GM13976 (cell line): ENCODE data around the gene ACSL6.

ENCODE experiments used
- DNase-seq: peaks from one replicate; pipeline ENCODE4 v3.0.0; 2012; ENCODE audit warnings: low spot score
- in situ Hi-C: fragments of 300-500 bp; cut with MboI; formaldehyde crosslinking; loops from one replicate; pipeline ENCODE4 v1.12.0; 2022; ENCODE audit warnings: low sequenced_read_pairs, mixed read lengths, inconsistent platforms; ENCODE audit not compliant: unreplicated experiment
- TF ChIP-seq, protein P1 (sequence below): IDR thresholded peaks from 2 replicates; pipeline ENCODE4 v1.5.1; 2012; ENCODE audit warnings: borderline replicate concordance, mild to moderate bottlenecking; ENCODE audit not compliant: insufficient read depth; ENCODE audit errors: extremely low read depth, missing control alignments, control extremely low read depth

ACSL6 gene

DNA sequence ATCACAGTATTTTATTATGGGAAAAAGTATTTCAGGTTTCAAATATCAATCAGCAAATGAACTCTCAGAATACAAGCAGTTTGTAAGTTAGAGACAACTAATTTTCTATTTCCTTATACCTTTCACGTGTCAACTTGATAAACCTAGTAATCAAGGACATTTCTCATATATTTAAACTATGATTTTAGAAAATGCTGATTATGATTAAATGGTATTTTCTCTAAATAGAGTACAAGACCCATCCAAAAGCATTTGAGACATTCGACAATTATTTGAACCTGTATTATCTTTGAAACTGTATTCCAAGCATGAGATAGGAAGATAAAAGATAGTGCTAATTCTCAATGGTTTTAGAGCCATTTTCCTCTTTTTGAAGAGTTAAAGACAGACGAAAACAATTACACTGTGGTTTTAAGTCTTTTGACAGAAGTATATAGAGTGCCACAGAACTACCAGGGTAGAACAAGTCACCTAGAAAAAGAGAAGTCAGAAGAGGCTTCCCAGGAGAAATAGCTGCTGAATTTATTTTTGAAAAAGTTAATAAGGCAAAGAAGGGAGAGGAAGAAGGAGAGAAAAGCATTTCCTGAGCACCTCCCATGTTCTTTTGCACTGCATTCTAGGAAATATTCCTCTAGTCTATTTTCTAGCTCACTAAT lies 71.6 kb downstream of the ACSL6 start:
- no peak for DNase-seq
- in situ Hi-C loops: no loop called here
- TF ChIP-seq, protein P1, sequence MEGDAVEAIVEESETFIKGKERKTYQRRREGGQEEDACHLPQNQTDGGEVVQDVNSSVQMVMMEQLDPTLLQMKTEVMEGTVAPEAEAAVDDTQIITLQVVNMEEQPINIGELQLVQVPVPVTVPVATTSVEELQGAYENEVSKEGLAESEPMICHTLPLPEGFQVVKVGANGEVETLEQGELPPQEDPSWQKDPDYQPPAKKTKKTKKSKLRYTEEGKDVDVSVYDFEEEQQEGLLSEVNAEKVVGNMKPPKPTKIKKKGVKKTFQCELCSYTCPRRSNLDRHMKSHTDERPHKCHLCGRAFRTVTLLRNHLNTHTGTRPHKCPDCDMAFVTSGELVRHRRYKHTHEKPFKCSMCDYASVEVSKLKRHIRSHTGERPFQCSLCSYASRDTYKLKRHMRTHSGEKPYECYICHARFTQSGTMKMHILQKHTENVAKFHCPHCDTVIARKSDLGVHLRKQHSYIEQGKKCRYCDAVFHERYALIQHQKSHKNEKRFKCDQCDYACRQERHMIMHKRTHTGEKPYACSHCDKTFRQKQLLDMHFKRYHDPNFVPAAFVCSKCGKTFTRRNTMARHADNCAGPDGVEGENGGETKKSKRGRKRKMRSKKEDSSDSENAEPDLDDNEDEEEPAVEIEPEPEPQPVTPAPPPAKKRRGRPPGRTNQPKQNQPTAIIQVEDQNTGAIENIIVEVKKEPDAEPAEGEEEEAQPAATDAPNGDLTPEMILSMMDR: no peak

DNA sequence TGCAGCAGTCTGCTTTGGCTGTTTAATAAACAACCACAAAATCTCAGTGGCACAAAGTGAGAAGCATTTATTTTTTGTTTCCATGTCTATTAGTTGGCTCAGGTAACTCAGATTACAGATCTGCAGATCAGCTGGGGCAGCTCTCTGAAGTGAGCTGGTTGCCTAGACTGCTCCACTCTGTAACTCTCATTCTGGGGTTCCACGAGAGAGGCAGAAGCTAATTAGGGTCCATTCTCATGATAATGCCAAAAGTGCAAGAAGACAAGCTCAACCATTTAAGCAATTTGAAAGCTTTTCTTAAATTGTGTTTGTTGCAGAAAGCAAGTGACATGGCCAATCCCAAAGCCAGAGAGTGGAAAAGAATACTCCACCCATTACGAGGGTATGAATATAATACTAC lies 79.2 kb downstream of the ACSL6 start:
- in situ Hi-C loops: no loop called here
- DNase-seq: no peak
- TF ChIP-seq, protein P1: no peak

DNA sequence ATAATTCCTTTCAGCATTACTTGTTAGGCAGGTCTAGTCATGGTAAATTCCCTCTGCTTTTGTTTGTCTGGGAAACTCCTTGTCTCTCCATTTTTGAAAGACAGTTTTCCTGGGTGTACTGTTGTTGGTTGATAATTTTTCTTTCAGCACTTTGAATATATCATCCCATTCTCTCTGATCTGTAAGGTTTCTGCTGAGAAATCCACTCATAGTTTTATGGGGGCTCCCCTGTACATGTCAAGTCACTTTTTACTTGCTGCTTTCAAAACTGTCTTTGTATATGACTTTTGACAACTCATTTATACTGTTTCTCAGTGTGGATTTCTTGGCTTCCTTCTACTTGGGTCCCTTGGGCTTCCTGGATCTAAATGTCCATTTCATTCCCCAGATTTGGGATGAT lies 82.5 kb downstream of the ACSL6 start:
- in situ Hi-C loops: no loop called here
- DNase-seq: no peak
- TF ChIP-seq, protein P1: no peak

DNA sequence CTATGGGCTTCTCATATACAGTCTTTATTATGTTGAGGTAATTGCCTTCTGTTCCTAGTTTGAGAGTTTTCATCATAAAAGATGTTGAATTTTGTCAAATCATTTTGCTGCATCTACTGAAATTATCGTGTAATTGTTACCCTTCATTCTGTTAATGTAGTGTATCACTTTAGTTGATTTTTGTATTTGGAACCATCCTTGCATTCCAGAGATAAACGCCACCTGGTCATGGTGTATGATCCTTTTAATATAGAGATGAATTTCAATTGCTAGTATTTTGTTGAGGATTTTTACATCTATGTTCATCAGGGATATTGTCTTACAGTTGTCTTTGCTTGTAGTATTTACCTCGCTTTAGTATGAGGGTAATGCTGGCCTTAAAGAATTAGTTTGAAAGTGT lies 85.3 kb downstream of the ACSL6 start:
- TF ChIP-seq, protein P1: no peak
- in situ Hi-C loops: no loop called here
- DNase-seq: no peak

DNA sequence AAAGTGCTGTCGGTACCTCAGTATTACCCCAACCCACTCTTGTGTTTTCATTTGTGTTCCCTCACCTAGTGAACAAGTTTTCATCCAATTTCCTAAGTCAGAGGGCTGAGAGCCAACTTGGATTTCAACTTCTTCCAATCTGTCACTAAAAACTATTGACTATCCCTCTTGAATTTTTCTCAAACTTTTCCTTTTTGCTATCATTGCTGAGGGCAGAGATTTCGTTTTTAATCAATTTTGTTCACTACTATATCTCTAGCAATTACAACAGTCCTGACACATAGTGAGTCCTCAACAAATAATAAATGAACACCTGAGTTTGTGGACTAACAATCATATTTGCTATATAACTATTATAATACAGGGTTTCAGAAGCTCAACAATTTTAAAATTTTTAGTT lies 95.0 kb downstream of the ACSL6 start:
- TF ChIP-seq, protein P1: no peak
- DNase-seq: no peak
- in situ Hi-C loops: no loop called here

DNA sequence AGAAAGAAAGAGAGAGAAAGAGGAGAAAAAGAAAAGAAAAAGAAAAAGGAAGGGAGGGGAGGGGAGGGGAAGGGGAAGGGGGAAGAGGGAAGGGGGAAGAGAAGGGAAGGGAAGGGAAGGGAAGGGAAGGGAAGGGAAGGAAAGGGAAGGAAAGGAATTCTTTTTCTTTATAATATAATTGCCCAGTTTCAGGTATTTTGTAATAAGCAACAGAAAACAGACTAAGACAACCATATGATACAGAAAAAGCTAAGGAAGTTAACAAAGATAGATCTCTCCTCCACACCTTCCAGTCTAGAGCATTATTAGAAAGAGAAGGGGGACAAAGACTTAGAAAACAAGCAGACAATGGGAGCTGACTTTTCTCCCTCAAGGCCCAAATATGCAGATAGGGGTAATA lies 97.0 kb downstream of the ACSL6 start:
- in situ Hi-C loops: no loop called here
- DNase-seq: no peak
- TF ChIP-seq, protein P1: no peak

DNA sequence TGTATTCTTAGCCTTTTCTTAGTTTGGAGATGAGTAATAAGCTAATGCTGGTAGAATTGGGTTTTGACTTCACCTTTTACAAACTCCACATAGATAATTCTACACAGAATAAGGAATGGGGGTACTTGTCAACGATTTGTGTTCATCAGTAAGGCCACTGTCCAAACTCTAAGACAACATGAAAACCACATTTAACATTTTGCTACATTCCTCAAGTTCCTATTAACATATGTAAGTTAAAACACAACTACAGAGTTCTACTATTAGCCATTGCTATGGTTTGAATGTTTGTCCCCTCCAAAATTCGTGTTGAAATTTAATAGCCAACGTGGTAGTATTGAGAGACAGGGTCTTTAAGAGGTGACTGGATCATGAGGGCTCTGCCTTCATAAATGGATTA lies 97.9 kb downstream of the ACSL6 start:
- TF ChIP-seq, protein P1: no peak
- no peak for DNase-seq
- in situ Hi-C loops: no loop called here
